PFSK-1 (cell line): ENCODE data around the gene RBM26.

ENCODE experiments used
- FOXP2 ChIP-seq: optimal IDR thresholded peaks from 2 replicates; pipeline ENCODE3; 2011; ENCODE audit warnings: borderline replicate concordance, control low read depth, inconsistent platforms; ENCODE audit not compliant: insufficient read depth; ENCODE audit errors: extremely low read length, extremely low read depth
- POLR2AphosphoS5 ChIP-seq: IDR thresholded peaks from 2 replicates; pipeline ENCODE4 v1.6.1; 2012; ENCODE audit warnings: low read depth, mild to moderate bottlenecking, control low read depth, low read length, moderate library complexity
- REST ChIP-seq, 2 experiments: IDR thresholded peaks; 2 replicates each; pipeline versions ENCODE4 v1.6.1 to v1.8.0; 2011 to 2012; ENCODE audit warnings: low read depth in 2 of 2, low read length in 2 of 2, control low read depth in 1 of 2, inconsistent platforms in 1 of 2, mild to moderate bottlenecking in 1 of 2, moderate library complexity in 1 of 2; ENCODE audit not compliant: insufficient read depth in 1 of 2
- SIN3A ChIP-seq: IDR thresholded peaks from 2 replicates; pipeline ENCODE4 v1.6.1; 2012; ENCODE audit warnings: mild to moderate bottlenecking, low read length, moderate library complexity, borderline replicate concordance; ENCODE audit not compliant: insufficient read depth
- TAF1 ChIP-seq: IDR thresholded peaks from 2 replicates; pipeline ENCODE4 v1.6.1; 2012; ENCODE audit warnings: low read length, control low read depth, borderline replicate concordance; ENCODE audit not compliant: insufficient read depth

GRCh38 chr13:79309690-79310089, 96.4 kb downstream of the RBM26 start:
- TF ChIP-seq POLR2AphosphoS5 (no peak), TAF1 (no peak), REST (IDR thresholded peaks at IDR 0.05; ENCODE audit: insufficient read depth in 1 of 2, low read depth in 2 of 2, low read length in 2 of 2) (no peak), SIN3A (no peak), FOXP2 (no peak)
